Activated T-cell treated with anti-CD3 and anti-CD28 coated beads, Interleukin-2, amount 50 U/mL, for 24 hours (primary cell): ENCODE measurements around the gene BOLA2B.
"Not testable (repeated sequence)": the region's sequence is repeated elsewhere in the genome, so short reads cannot be mapped to it uniquely, and the experiment has no call there.

Experiments used
- DNase-seq: peaks from one replicate; pipeline ENCODE4 v3.0.0-alpha.2; 2020
- H3K27ac Mint-ChIP-seq: 2 replicates; pipeline ENCODE4 v1.8.0; 2020; ENCODE audit warnings: mild to moderate bottlenecking, mixed read lengths
- H3K27me3 Mint-ChIP-seq: 2 replicates; pipeline ENCODE4 v1.8.0; 2020; ENCODE audit warnings: mixed read lengths
- H3K36me3 Mint-ChIP-seq: 2 replicates; pipeline ENCODE4 v1.8.0; 2020; ENCODE audit warnings: low read depth, mixed read lengths
- H3K4me1 Mint-ChIP-seq: 2 replicates; pipeline ENCODE4 v1.8.0; 2020; ENCODE audit warnings: low read depth, mixed read lengths
- H3K4me3 Mint-ChIP-seq: 2 replicates; pipeline ENCODE4 v1.8.0; 2020; ENCODE audit warnings: mild to moderate bottlenecking, moderate library complexity, mixed read lengths
- H3K9me3 Mint-ChIP-seq: 2 replicates; pipeline ENCODE4 v1.8.0; 2020; ENCODE audit warnings: mixed read lengths

Gene BOLA2B

DNA sequence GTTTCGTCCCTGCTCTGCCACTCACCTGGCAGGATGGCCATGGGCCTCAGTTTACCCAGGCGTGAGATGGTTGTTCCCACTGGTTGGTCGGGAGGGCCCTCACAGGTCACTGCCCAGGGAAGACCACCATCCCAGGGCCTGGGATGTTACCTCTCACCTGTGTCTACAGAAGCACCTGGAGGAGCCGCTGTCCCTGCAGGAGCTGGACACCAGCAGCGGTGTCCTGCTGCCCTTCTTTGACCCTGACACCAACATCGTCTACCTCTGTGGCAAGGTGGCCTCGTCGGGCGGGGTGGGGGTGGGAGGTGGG is 6.0 kb downstream of the BOLA2B start:
- DNase-seq, result no peak
- H3K4me1 Mint-ChIP-seq, result peaks cover 25% of the 10 kb centered on the region
- no peaks in the 10 kb centered on the region for H3K9me3 Mint-ChIP-seq
- peaks cover 45% of the 10 kb centered on the region for H3K36me3 Mint-ChIP-seq
- H3K4me3 Mint-ChIP-seq, result peak overlapping the region; percentile 99
- no peaks in the 10 kb centered on the region for H3K27me3 Mint-ChIP-seq
- peak overlapping the region; percentile 98 for H3K27ac Mint-ChIP-seq

DNA sequence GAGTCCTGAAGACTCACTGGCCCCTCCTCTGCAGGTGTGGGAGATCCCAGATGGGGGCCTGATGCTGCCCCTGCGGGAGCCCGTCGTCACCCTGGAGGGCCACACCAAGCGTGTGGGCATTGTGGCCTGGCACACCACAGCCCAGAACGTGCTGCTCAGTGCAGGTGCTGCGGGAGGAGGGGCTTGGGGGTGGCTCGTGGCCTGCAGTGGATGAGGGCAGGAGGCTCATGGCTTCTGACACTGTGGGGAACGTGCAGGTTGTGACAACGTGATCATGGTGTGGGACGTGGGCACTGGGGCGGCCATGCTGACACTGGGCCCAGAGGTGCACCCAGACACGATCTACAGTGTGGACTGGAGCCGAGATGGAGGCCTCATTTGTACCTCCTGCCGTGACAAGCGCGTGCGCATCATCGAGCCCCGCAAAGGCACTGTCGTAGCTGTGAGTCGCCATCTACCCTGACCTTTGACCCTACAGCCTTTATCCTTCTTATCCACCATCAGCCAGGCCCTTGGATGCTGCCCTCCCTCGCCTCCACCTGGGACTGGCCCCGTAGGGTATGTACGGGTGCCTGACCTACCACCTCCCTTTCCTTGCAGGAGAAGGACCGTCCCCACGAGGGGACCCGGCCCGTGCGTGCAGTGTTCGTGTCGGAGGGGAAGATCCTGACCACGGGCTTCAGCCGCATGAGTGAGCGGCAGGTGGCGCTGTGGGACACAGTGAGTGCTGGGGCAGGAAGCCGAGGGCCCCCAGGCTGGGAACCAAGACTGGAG is 6.5 kb downstream of the BOLA2B start:
- H3K9me3 Mint-ChIP-seq, result no peaks in the 10 kb centered on the region
- H3K36me3 Mint-ChIP-seq, result peaks cover 45% of the 10 kb centered on the region
- peaks cover 31% of the 10 kb centered on the region for H3K4me1 Mint-ChIP-seq
- H3K27me3 Mint-ChIP-seq, result no peaks in the 10 kb centered on the region
- H3K27ac Mint-ChIP-seq, result peak overlapping the region; percentile 98
- peak; percentile 93 for DNase-seq
- H3K4me3 Mint-ChIP-seq, result peak overlapping the region; percentile 99

GRCh38 chr16:30186444-30186781 is 7.1 kb downstream of the BOLA2B start:
- H3K36me3 Mint-ChIP-seq, result peaks cover 45% of the 10 kb centered on the region
- peaks cover 32% of the 10 kb centered on the region for H3K4me1 Mint-ChIP-seq
- no peak for DNase-seq
- peak overlapping the region; percentile 99 for H3K4me3 Mint-ChIP-seq
- no peaks in the 10 kb centered on the region for H3K9me3 Mint-ChIP-seq
- no peaks in the 10 kb centered on the region for H3K27me3 Mint-ChIP-seq
- H3K27ac Mint-ChIP-seq, result peak overlapping the region; percentile 98

- peaks cover 45% of the 10 kb centered on the region for H3K36me3 Mint-ChIP-seq
- H3K27ac Mint-ChIP-seq, result peak overlapping the region; percentile 98
- H3K27me3 Mint-ChIP-seq, result no peaks in the 10 kb centered on the region
- H3K4me1 Mint-ChIP-seq, result peaks cover 35% of the 10 kb centered on the region
- H3K9me3 Mint-ChIP-seq, result no peaks in the 10 kb centered on the region
- peak; percentile 84 for DNase-seq
- H3K4me3 Mint-ChIP-seq, result peak overlapping the region; percentile 99
These were observed 7.6 kb downstream of the BOLA2B start for GRCh38 chr16:30185683-30186421.

DNA sequence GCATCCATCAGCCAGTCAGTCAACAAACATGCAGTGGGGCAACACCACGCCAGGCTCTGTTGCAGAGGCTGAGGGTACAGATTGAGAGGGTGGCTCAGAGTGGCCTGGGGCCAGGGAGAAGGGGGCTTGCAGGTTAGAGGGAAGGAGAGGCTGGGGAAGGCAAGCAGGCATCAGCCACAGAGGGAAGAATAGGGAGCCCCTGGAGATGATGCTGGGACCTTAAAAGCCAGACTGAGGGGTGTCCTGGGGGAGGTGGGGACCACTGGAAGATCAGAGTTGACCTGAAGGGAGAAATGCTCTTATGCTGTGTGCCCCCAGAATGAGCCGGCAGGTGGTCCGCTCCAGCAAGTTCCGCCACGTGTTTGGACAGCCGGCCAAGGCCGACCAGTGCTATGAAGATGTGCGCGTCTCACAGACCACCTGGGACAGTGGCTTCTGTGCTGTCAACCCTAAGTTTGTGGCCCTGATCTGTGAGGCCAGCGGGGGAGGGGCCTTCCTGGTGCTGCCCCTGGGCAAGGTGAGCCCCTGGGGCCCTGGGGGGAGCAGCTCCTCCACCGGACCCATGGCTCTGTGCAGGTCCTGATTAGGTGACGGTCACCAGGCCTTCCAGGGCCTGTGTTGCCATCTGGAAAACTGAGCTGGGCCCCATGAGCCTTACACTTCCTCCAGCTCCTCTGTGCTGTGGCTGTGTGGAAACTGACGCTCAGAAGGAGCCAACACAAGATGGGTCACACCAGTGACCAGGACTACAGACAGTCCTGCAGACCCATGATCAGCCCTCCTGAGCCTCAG is 8.4 kb downstream of the BOLA2B start:
- H3K9me3 Mint-ChIP-seq, result no peaks in the 10 kb centered on the region
- no peak for DNase-seq
- H3K27ac Mint-ChIP-seq, result peak overlapping the region; percentile 98
- no peaks in the 10 kb centered on the region for H3K27me3 Mint-ChIP-seq
- peaks cover 45% of the 10 kb centered on the region for H3K36me3 Mint-ChIP-seq
- H3K4me1 Mint-ChIP-seq, result peaks cover 38% of the 10 kb centered on the region
- peak overlapping the region; percentile 99 for H3K4me3 Mint-ChIP-seq

DNA sequence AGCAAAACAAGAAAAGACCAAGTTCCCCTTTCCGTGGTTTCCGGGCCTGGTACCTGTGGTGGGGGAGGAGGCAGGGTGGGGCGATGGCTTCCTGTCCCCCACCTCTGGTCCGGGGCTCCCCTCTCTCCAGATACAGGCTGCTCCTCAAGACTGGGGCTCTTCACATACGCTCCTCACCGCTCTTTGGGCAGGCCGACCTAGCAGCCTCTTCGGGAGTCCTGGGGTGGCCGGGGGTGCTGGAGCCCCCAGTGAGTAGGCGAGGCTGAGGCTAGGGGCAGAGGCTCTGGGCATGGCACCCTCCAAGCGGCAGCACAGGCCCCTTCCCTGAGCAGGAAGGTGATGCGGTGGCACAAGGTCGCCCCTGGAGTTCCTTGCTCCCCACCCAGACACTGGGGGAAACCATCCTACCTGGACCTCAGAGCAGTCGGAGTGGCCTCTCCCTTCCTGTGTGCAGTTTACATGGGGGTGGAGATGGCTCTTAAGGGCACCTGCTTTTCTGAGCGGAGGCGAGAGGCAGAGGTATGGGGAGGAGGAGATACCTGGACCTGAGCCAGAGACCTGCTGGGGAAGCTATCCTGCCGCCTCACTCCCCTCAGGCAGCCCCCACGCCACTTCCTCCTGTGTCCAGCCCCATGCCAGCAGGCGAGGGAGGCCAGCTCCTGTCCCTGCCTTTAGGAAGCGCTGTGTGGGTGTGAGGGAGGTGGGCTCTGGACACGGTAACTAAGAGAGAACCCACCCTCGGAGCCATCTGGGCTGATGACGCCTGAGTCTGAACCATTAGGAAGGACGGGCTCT is 9.2 kb downstream of the BOLA2B start:
- DNase-seq, result peak; percentile 80
- H3K27me3 Mint-ChIP-seq, result no peaks in the 10 kb centered on the region
- peak overlapping the region; percentile 98 for H3K27ac Mint-ChIP-seq
- H3K36me3 Mint-ChIP-seq, result peaks cover 45% of the 10 kb centered on the region
- peak overlapping the region; percentile 99 for H3K4me3 Mint-ChIP-seq
- no peaks in the 10 kb centered on the region for H3K9me3 Mint-ChIP-seq
- H3K4me1 Mint-ChIP-seq, result peaks cover 38% of the 10 kb centered on the region

- peaks cover 45% of the 10 kb centered on the region for H3K36me3 Mint-ChIP-seq
- H3K27ac Mint-ChIP-seq, result peak within 1 kb of the TSS; percentile 98
- peak within 1 kb of the TSS; percentile 99 for H3K4me3 Mint-ChIP-seq
- peak; percentile 93 for DNase-seq
- H3K9me3 Mint-ChIP-seq, result no peaks in the 10 kb centered on the region
- H3K27me3 Mint-ChIP-seq, result no peaks in the 10 kb centered on the region
- H3K4me1 Mint-ChIP-seq, result peaks cover 38% of the 10 kb centered on the region
These were observed 10.0 kb downstream of the BOLA2B start, which contains the start of gene CORO1A for GRCh38 chr16:30183233-30184095. CORO1A (plus strand) TSS chr16:30183602; CDS start chr16:30185210, 1,608 bp downstream.

- no peaks in the 10 kb centered on the region for H3K27me3 Mint-ChIP-seq
- no peak overlapping the region for H3K4me3 Mint-ChIP-seq
- DNase-seq, result no peak
- H3K4me1 Mint-ChIP-seq, result peaks cover 16% of the 10 kb centered on the region
- H3K27ac Mint-ChIP-seq, result no peak overlapping the region
- no peaks in the 10 kb centered on the region for H3K9me3 Mint-ChIP-seq
- peaks cover 19% of the 10 kb centered on the region for H3K36me3 Mint-ChIP-seq
These were observed 12.7 kb downstream of the BOLA2B start for GRCh38 chr16:30180741-30181140.

DNA sequence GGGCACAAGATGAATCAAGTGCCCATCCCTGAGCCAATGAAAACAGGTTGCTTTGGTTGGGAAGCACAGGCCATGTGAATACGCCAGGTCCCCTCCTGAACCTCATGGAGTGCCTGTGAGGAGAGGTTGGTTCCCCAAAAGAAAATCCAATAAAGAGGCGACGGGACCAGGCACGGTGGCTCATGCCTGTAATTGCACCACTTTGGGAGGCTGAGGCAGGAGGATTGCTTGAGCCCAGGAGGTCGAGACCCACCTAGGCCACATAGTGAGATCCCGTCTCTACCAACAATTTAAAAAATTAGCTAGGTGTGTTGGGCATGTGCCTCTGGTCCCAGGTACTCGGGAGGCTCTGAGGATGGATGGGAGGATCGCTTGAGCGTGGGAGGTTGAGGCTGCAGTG is 13.5 kb downstream of the BOLA2B start:
- Mint-ChIP-seq H3K27ac (no peak overlapping the region), H3K4me3 (no peak overlapping the region), H3K36me3 (peaks cover 11% of the 10 kb centered on the region), H3K4me1 (peaks cover 15% of the 10 kb centered on the region), H3K27me3 (no peaks in the 10 kb centered on the region), H3K9me3 (no peaks in the 10 kb centered on the region)
- no peak for DNase-seq

DNA sequence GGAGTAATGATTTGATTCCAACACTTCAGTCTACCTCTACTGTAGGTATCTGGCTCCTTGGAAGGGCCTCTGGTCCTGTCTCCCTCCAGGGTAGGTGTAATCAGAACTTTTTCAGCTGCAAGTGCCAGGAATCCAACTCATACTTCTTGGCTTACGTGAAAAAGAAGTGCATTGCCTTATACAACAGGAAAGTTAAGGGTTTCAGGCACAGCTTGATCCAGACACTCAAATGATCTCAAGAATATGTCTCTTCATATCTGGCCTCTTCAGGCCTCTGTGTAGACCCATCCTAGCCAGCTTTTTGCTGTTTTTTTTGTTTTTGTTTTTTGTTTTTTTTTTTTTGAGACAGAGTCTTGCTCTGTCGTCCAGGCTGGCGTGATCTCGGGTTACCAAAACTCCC is 14.3 kb downstream of the BOLA2B start:
- no peaks in the 10 kb centered on the region for H3K27me3 Mint-ChIP-seq
- H3K4me3 Mint-ChIP-seq, result no peak overlapping the region
- peaks cover 15% of the 10 kb centered on the region for H3K4me1 Mint-ChIP-seq
- DNase-seq, result no peak
- no peak overlapping the region for H3K27ac Mint-ChIP-seq
- H3K36me3 Mint-ChIP-seq, result peaks cover 4% of the 10 kb centered on the region
- H3K9me3 Mint-ChIP-seq, result no peaks in the 10 kb centered on the region

DNA sequence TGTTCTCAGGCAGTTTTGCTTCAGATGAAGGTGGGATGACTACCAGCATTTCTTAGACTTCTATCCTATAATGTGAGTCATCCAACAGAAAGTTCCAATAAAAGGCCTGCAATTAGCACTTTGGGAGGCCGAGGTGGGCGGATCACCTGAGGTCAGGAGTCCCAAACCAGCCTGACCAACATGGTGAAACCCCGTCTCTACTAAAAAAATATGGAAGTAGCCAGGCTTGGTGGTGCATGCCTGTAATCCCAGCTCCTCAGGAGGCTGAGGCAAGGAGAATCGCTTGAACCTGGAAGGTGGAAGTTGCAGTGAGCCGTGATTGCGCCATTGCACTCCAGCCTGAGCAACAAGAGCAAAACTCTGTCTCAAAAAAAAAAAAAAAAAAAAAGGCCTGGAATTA is 16.6 kb downstream of the BOLA2B start:
- H3K27ac Mint-ChIP-seq, H3K4me3 Mint-ChIP-seq, H3K4me1 Mint-ChIP-seq: not testable (repeated sequence)

GRCh38 chr16:30173054-30173453 is 20.4 kb downstream of the BOLA2B start:
- no peak for DNase-seq
- Mint-ChIP-seq H3K9me3 (no peaks in the 10 kb centered on the region), H3K27ac (no peak overlapping the region), H3K36me3 (no peaks in the 10 kb centered on the region), H3K27me3 (no peaks in the 10 kb centered on the region), H3K4me3 (no peak overlapping the region), H3K4me1 (no peaks in the 10 kb centered on the region)

More for the DNA sequence above, 16.6 kb downstream of the BOLA2B start:
- H3K27me3 Mint-ChIP-seq, H3K9me3 Mint-ChIP-seq, H3K36me3 Mint-ChIP-seq, DNase-seq: not testable (repeated sequence)

- H3K36me3 Mint-ChIP-seq, H3K4me3 Mint-ChIP-seq, H3K27ac Mint-ChIP-seq, H3K9me3 Mint-ChIP-seq, DNase-seq, H3K27me3 Mint-ChIP-seq: not testable (repeated sequence)
- H3K4me1 Mint-ChIP-seq, result peaks cover 17% of the 10 kb centered on the region
These were observed 23.3 kb downstream of the BOLA2B start for GRCh38 chr16:30170145-30170544.
